ENCODE results near the gene CEP83.

The CEP83 gene

GRCh38 chr12:94264736-94265485 is 194.8 kb downstream of the CEP83 start:
- no peak for DNase-seq (ENCODE audit: low read depth in 2 of 2)
- TF ChIP-seq, protein P1, sequence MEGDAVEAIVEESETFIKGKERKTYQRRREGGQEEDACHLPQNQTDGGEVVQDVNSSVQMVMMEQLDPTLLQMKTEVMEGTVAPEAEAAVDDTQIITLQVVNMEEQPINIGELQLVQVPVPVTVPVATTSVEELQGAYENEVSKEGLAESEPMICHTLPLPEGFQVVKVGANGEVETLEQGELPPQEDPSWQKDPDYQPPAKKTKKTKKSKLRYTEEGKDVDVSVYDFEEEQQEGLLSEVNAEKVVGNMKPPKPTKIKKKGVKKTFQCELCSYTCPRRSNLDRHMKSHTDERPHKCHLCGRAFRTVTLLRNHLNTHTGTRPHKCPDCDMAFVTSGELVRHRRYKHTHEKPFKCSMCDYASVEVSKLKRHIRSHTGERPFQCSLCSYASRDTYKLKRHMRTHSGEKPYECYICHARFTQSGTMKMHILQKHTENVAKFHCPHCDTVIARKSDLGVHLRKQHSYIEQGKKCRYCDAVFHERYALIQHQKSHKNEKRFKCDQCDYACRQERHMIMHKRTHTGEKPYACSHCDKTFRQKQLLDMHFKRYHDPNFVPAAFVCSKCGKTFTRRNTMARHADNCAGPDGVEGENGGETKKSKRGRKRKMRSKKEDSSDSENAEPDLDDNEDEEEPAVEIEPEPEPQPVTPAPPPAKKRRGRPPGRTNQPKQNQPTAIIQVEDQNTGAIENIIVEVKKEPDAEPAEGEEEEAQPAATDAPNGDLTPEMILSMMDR (IDR thresholded peaks at IDR 0.05; ENCODE audit: low read depth, low read length) = no peak

GRCh38 chr12:94263905-94264561 is 195.6 kb downstream of the CEP83 start:
- TF ChIP-seq, protein P1 (IDR thresholded peaks at IDR 0.05; ENCODE audit: low read depth, low read length) = no peak
- peak in 1 of 2 donors; percentile 27 for DNase-seq (ENCODE audit: low read depth in 2 of 2)
- no peak overlapping the region for H3K4me3 ChIP-seq (replicated peaks in 1 of 2; ENCODE audit: low read depth in 2 of 2, low read length in 2 of 2)

More at GRCh38 chr12:94264736-94265485, 194.8 kb downstream of the CEP83 start:
- H3K4me3 ChIP-seq (replicated peaks in 1 of 2; ENCODE audit: low read depth in 2 of 2, low read length in 2 of 2) = no peak overlapping the region

DNA sequence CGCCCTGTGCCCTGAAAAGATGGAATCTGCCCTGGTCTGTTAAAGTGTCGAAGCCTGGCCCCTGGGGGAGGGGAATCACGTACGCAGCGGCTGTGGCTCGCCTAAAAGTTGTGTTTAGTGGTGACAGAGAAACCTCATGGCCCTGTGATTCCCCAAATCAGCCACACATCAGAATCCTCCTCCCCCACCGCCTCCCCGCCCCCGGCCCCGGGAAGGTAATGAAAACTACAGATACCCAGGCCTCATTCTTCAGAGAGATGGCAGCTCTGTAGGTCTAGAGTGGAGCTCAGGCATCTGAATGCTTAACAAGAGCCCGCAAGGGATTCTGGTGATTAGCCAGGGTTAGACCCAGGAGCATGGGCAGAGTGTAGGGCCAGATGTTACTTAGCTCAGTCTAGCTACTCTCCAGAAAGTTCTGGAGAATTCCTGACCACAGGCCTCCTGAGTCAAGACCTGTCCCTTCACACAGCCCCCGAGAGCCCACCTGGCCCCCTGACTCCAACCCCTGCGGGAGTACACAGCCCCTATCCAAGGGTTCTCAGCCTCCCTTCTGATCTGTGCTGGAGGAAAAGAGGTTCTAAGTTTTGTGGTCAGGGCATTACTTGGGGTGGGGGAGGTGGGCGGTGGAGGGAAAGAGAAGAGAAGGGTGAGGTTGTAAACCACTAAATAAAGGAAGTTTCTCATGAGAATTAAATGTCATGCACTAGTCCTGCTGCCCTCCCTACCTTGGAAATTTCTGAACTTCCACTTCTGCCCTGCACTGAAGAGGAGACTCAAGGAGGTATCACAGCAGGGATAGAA is 196.5 kb downstream of the CEP83 start:
- DNase-seq (ENCODE audit: low read depth in 2 of 2) = no peak
- peak overlapping the region; percentile 55 to 62 for H3K4me3 ChIP-seq (replicated peaks in 1 of 2; ENCODE audit: low read depth in 2 of 2, low read length in 2 of 2)
- TF ChIP-seq, protein P1 (IDR thresholded peaks at IDR 0.05; ENCODE audit: low read depth, low read length) = no peak

DNA sequence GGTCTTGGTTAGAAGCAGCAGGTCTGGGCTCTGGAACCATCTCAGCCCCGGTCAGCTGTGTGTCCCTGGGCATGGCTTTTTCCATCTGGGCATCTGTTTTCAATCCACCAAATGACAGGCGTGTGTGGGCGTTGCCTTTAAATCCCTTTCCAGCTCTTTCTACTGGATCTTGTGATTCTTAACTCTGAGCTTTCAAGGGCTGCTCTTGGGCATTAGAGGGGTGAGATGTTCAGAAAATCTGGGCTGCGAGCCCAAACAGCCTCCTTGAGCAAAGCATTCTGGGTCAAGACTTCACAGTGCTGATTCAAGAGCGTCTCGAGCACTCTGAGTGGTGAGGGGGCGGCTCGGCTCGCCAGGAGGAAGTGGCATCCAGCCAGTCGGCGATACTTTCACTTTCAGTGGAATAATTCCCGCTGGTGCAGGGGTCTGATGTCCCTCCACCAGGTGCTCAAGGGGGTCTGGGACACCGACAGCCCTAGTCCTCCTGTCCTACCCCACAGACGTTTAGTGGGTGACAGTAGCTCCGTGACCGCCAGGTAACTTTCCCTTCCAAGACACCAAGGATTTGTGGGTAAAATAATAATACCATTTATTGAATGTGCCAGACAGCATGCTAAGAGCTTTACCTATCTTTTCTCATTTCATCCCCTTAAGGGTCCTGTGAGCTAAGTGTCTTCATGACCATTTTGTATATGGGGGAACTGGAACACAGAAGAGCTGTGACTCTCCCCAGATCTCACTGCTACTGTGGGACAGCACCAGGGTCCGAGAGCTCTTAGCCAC is 197.2 kb downstream of the CEP83 start:
- peak overlapping the region; percentile 55 to 62 for H3K4me3 ChIP-seq (replicated peaks in 1 of 2; ENCODE audit: low read depth in 2 of 2, low read length in 2 of 2)
- DNase-seq (ENCODE audit: low read depth in 2 of 2) = peak; percentile 93 to 99
- TF ChIP-seq, protein P1 (IDR thresholded peaks at IDR 0.05; ENCODE audit: low read depth, low read length) = no peak

GRCh38 chr12:94261786-94262185 is 197.9 kb downstream of the CEP83 start:
- TF ChIP-seq, protein P1 (IDR thresholded peaks at IDR 0.05; ENCODE audit: low read depth, low read length) = no peak
- DNase-seq (ENCODE audit: low read depth in 2 of 2) = no peak
- peak overlapping the region; percentile 55 to 62 for H3K4me3 ChIP-seq (replicated peaks in 1 of 2; ENCODE audit: low read depth in 2 of 2, low read length in 2 of 2)

DNA sequence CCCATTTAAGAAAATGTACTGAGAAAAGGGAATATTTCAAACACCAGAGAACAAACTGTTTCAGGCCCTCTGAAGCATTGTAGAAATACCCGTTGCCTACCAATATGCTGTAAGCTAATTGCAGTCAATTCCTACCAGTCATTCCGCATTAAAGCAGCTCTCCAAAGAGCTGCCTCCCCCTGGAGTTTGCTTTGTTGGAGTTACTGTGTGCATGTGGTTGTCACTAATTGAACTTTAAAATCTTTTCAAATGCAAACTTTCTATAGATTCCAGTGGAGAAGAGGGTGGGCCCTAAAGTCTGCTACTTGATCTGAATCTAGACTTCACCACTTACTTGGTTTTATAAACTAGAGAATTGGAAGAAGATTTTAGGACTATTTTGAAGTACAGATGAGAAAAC is 198.5 kb downstream of the CEP83 start:
- H3K4me3 ChIP-seq (replicated peaks in 1 of 2; ENCODE audit: low read depth in 2 of 2, low read length in 2 of 2) = no peak overlapping the region
- TF ChIP-seq, protein P1 (IDR thresholded peaks at IDR 0.05; ENCODE audit: low read depth, low read length) = no peak
- no peak for DNase-seq (ENCODE audit: low read depth in 2 of 2)

Measured in cardiac fibroblast (primary cell).